Keratinocyte (primary cell): ENCODE results near the gene FXYD6. TPM values are rescaled to one million over a fixed set of nuclear protein-coding genes. Genes with fewer than 3 reads are reported as not detected.
A peak's percentile ranks its signal among the peaks of the same experiment; 100 is the strongest.

ENCODE experiments used
- DNase-seq: peaks from one replicate; pipeline ENCODE4 v3.0.0-alpha.2; 2011; ENCODE audit warnings: low read depth, missing footprints, low spot score
- FAIRE-seq: peaks from 2 replicates; lab custom pipeline; 2011; peaks lifted over from hg19 to GRCh38; lab: Jason Lieb, UNC
- H2AFZ ChIP-seq: 2 replicates; pipeline ENCODE4 v1.6.0; 2012; ENCODE audit warnings: low read length, control low read depth, inconsistent platforms; ENCODE audit not compliant: control insufficient read depth
- H3K27ac ChIP-seq: 2 replicates; pipeline ENCODE4 v1.5.1; 2011; ENCODE audit warnings: low read length; ENCODE audit not compliant: control insufficient read depth, insufficient read depth
- H3K27me3 ChIP-seq: 3 replicates; pipeline ENCODE4 v1.6.0; 2011; ENCODE audit warnings: low read length; ENCODE audit not compliant: control insufficient read depth, insufficient read depth; ENCODE audit errors: extremely low read depth
- H3K36me3 ChIP-seq, 2 experiments: 2 replicates in 1 of 2; 3 replicates in 1 of 2; pipeline ENCODE4 v1.5.1; 2011; ENCODE audit warnings: low read length in 2 of 2, mild to moderate bottlenecking in 1 of 2; ENCODE audit not compliant: control insufficient read depth in 2 of 2, insufficient read depth in 2 of 2; ENCODE audit errors: extremely low read depth in 1 of 2
- H3K4me1 ChIP-seq: 3 replicates; pipeline ENCODE4 v1.5.1; 2011; ENCODE audit warnings: low read length; ENCODE audit not compliant: control insufficient read depth, insufficient read depth; ENCODE audit errors: extremely low read depth
- H3K4me2 ChIP-seq: 3 replicates; pipeline ENCODE4 v1.6.0; 2011; ENCODE audit warnings: low read depth, low read length; ENCODE audit not compliant: control insufficient read depth, insufficient read depth; ENCODE audit errors: extremely low read depth
- H3K4me3 ChIP-seq, 3 experiments: fragments of 200-600 bp in 1 of 3; sonication (generic) in 1 of 3; 2 replicates in 2 of 3; 3 replicates in 1 of 3; pipeline ENCODE4 v1.5.1; 2011 to 2016; ENCODE audit warnings: low read length in 3 of 3, mild to moderate bottlenecking in 3 of 3, control low read depth in 2 of 3, inconsistent platforms in 1 of 3, low read depth in 1 of 3, mixed read lengths in 1 of 3, mixed run types in 1 of 3, moderate library complexity in 1 of 3; ENCODE audit not compliant: control insufficient read depth in 2 of 3, insufficient read depth in 2 of 3; ENCODE audit errors: extremely low read depth in 1 of 3
- H3K79me2 ChIP-seq: 2 replicates; pipeline ENCODE4 v1.6.0; 2012; ENCODE audit warnings: low read length; ENCODE audit not compliant: control insufficient read depth, insufficient read depth
- H3K9ac ChIP-seq: 3 replicates; pipeline ENCODE4 v1.6.0; 2011; ENCODE audit warnings: low read length; ENCODE audit not compliant: control insufficient read depth, insufficient read depth; ENCODE audit errors: extremely low read depth
- H3K9me1 ChIP-seq: 3 replicates; pipeline ENCODE4 v1.6.0; 2011; ENCODE audit warnings: low read length; ENCODE audit not compliant: control insufficient read depth, insufficient read depth; ENCODE audit errors: extremely low read depth
- H3K9me3 ChIP-seq: 2 replicates; pipeline ENCODE4 v1.5.1; 2012; ENCODE audit warnings: low read depth, low read length; ENCODE audit not compliant: control insufficient read depth
- H4K20me1 ChIP-seq: 3 replicates; pipeline ENCODE4 v1.6.0; 2011; ENCODE audit warnings: low read length; ENCODE audit not compliant: control insufficient read depth, insufficient read depth; ENCODE audit errors: extremely low read depth
- EZH2 ChIP-seq: IDR thresholded peaks from one replicate; pipeline ENCODE4 v1.6.1; 2012; ENCODE audit warnings: inconsistent platforms, mild to moderate bottlenecking, low read length, moderate library complexity
- dilution Hi-C: fragments of 300-500 bp; cut with MboI; formaldehyde crosslinking; loops from one replicate; pipeline ENCODE4 v1.7.0; 2020; ENCODE audit warnings: low sequenced_read_pairs; ENCODE audit not compliant: extremely low pct_ligation_motif_present
- polyA plus RNA-seq, 5 experiments: library from polyadenylated mRNA; depleted of rRNA in 3 of 5; stranded (reverse) in 3 of 5; stranded (forward) in 1 of 5; unstranded in 1 of 5; fragments of >200 nt; gene quantifications; 1 replicate in 1 of 5; 2 replicates in 3 of 5; 3 replicates in 1 of 5; pipeline versions ENCODE4 v1.2.1 to v1.2.3, GENCODE V29; 2011 to 2012; ENCODE audit warnings: missing spikeins in 2 of 5, low read depth in 1 of 5, low replicate concordance in 1 of 5
- TF ChIP-seq, protein P1 (sequence below), 3 experiments: IDR thresholded peaks in 1 of 3; conservative IDR thresholded peaks in 1 of 3; optimal IDR thresholded peaks in 1 of 3; 2 replicates in 2 of 3; 3 replicates in 1 of 3; pipeline versions ENCODE3 to v1.5.1; 2011; ENCODE audit warnings: low read length in 3 of 3, mild to moderate bottlenecking in 3 of 3, moderate library complexity in 2 of 3, control low read depth in 1 of 3, inconsistent platforms in 1 of 3; ENCODE audit not compliant: insufficient read depth in 2 of 3; ENCODE audit errors: extremely low read depth in 1 of 3

FXYD6 gene
- polyA plus RNA-seq, 1 donor (not counting 4 experiments of a cell fraction or from before 2014, with no cell fraction given): not detected

DNA sequence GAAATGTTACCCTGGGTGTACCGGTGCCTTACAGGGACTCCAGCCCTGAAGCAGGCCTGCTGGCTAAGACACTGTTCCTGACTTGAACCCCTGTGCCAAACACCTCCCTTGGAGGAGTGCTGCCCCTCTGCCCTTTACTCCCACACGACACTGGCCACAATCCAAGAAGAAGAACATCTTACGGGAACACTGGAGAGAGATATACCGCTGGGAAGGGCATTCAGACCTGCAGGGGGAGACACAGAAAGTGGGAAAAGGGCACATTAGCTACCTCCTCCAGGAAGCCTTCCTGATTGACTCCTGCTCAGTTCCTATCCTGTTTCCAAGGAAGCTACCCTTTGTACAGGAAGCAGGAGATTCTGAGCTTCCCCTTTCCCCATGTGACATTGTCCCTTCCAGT lies 34.1 kb upstream of the FXYD6 start:
- H3K79me2 ChIP-seq: no peaks in the 10 kb centered on the region
- no peak overlapping the region for H3K27ac ChIP-seq
- H3K4me2 ChIP-seq: no peak overlapping the region
- H3K36me3 ChIP-seq: no peaks in the 10 kb centered on the region
- DNase-seq: no peak
- dilution Hi-C loops: no loop called here
- no peak overlapping the region for H3K4me3 ChIP-seq
- FAIRE-seq: no peak
- no peaks in the 10 kb centered on the region for H4K20me1 ChIP-seq
- H3K27me3 ChIP-seq: peaks cover 9% of the 10 kb centered on the region
- H3K9me1 ChIP-seq: no peaks in the 10 kb centered on the region
- H3K9ac ChIP-seq: no peak overlapping the region
- no peak for TF ChIP-seq EZH2
- TF ChIP-seq, protein P1, sequence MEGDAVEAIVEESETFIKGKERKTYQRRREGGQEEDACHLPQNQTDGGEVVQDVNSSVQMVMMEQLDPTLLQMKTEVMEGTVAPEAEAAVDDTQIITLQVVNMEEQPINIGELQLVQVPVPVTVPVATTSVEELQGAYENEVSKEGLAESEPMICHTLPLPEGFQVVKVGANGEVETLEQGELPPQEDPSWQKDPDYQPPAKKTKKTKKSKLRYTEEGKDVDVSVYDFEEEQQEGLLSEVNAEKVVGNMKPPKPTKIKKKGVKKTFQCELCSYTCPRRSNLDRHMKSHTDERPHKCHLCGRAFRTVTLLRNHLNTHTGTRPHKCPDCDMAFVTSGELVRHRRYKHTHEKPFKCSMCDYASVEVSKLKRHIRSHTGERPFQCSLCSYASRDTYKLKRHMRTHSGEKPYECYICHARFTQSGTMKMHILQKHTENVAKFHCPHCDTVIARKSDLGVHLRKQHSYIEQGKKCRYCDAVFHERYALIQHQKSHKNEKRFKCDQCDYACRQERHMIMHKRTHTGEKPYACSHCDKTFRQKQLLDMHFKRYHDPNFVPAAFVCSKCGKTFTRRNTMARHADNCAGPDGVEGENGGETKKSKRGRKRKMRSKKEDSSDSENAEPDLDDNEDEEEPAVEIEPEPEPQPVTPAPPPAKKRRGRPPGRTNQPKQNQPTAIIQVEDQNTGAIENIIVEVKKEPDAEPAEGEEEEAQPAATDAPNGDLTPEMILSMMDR (optimal IDR thresholded peaks at IDR 0.05 in 1 of 3, IDR thresholded peaks at IDR 0.05 in 1 of 3, conservative IDR thresholded peaks at IDR 0.05 in 1 of 3; ENCODE audit: extremely low read depth in 1 of 3, insufficient read depth in 2 of 3, low read length in 3 of 3): peak in 1 of 3 experiments; percentile 6
- H3K9me3 ChIP-seq: no peaks in the 10 kb centered on the region
- peaks cover 12% of the 10 kb centered on the region for H3K4me1 ChIP-seq
- no peak overlapping the region for H2AFZ ChIP-seq

DNA sequence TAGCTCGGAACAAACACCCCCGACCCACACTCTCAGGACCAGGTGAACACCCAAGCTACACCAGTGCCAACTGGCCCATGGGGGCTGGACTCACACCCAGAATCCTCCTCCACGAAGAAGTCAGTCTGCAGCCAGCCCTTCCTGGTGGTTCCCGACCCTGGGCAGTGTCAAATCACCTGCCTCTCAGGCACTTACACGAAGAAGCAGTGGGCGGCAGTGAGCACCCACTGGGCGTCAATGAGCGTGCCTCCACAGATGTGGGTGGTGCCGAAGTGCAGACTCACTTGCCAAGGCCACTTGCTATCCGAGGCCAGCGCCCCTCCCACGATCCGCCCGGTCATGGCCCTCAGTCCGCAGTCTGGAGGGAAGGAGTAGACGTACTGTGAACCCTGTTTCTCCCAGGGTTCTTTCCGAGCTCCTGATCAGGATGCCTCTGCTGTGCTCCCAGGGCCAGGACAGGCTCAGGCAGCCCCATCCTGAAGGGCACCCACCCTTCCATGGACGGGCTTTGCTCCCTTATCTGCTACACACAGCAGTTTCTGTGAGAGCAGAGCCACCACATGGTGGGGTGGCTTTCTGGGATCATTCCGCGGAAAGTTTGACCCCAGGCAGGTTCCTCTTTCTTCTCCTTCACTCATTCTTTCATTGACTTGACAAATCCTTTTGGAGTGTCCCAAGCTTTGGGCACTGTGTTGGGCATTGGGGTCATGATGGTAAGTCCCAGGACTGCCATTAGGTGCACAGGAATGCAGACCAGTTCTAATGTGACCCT lies 33.3 kb upstream of the FXYD6 start:
- dilution Hi-C loops: no loop called here
- TF ChIP-seq, protein P1 (optimal IDR thresholded peaks at IDR 0.05 in 1 of 3, IDR thresholded peaks at IDR 0.05 in 1 of 3, conservative IDR thresholded peaks at IDR 0.05 in 1 of 3; ENCODE audit: extremely low read depth in 1 of 3, insufficient read depth in 2 of 3, low read length in 3 of 3): no peak
- no peak for TF ChIP-seq EZH2
- no peak overlapping the region for H3K4me2 ChIP-seq
- H3K4me3 ChIP-seq: no peak overlapping the region
- H3K9me1 ChIP-seq: no peaks in the 10 kb centered on the region
- FAIRE-seq: no peak
- H2AFZ ChIP-seq: no peak overlapping the region
- H3K36me3 ChIP-seq: no peaks in the 10 kb centered on the region
- H3K79me2 ChIP-seq: no peaks in the 10 kb centered on the region
- peaks cover 12% of the 10 kb centered on the region for H3K4me1 ChIP-seq
- no peaks in the 10 kb centered on the region for H3K9me3 ChIP-seq
- no peak for DNase-seq
- no peak overlapping the region for H3K27ac ChIP-seq
- no peaks in the 10 kb centered on the region for H4K20me1 ChIP-seq
- peaks cover 9% of the 10 kb centered on the region for H3K27me3 ChIP-seq
- H3K9ac ChIP-seq: no peak overlapping the region
